H1 (cell line): Measurements from ENCODE around the gene CX3CR1. TPM values are rescaled to one million over a fixed set of nuclear protein-coding genes. Genes with fewer than 3 reads are reported as not detected.
A peak's percentile ranks its signal among the peaks of the same experiment; 100 is the strongest.

ENCODE experiments used
- CTCF ChIA-PET: fragments of 300-600 bp; sonication (Branson Sonifier 250); formaldehyde crosslinking; loops from one replicate; lab custom pipeline; 2021; ENCODE audit not compliant: partially characterized antibody; lab: Charles Lee
- POLR2A ChIA-PET: fragments of 300-600 bp; sonication (Branson Sonifier 250); formaldehyde crosslinking; loops from one replicate; lab custom pipeline; 2021; ENCODE audit warnings: inconsistent platforms; ENCODE audit not compliant: partially characterized antibody; lab: Charles Lee
- DNase-seq, 2 experiments: peaks; one replicate each; pipeline versions ENCODE4 v3.0.0 to v3.0.0-alpha.2; 2010 to 2022; ENCODE audit warnings: low spot score in 2 of 2, low read depth in 1 of 2, mixed read lengths in 1 of 2
- FAIRE-seq: peaks from 2 replicates; lab custom pipeline; 2011; peaks lifted over from hg19 to GRCh38; lab: Jason Lieb, UNC
- H2AFZ ChIP-seq: 2 replicates; pipeline ENCODE4 v1.8.1; 2012; ENCODE audit warnings: low read length, inconsistent platforms
- H2AK5ac ChIP-seq: 2 replicates; pipeline ENCODE4 v1.6.1; 2013; ENCODE audit warnings: low read depth, low read length
- H2BK120ac ChIP-seq: replicated peaks from 2 replicates; pipeline ENCODE3; 2013; ENCODE audit warnings: low read depth, low read length, inconsistent platforms
- H2BK12ac ChIP-seq: 2 replicates; pipeline ENCODE4 v1.6.1; 2013; ENCODE audit warnings: low read depth, low read length
- H2BK15ac ChIP-seq: 2 replicates; pipeline ENCODE4 v1.6.1; 2013; ENCODE audit warnings: low read length
- H2BK20ac ChIP-seq: 2 replicates; pipeline ENCODE4 v1.6.1; 2013; ENCODE audit warnings: low read length
- H2BK5ac ChIP-seq: 2 replicates; pipeline ENCODE4 v1.6.1; 2013; ENCODE audit warnings: low read depth, low read length
- H3K14ac ChIP-seq: 2 replicates; pipeline ENCODE4 v1.6.1; 2013; ENCODE audit warnings: inconsistent platforms; ENCODE audit not compliant: insufficient read length
- H3K18ac ChIP-seq: 2 replicates; pipeline ENCODE4 v1.6.1; 2013; ENCODE audit warnings: low read length; ENCODE audit errors: extremely low read depth
- H3K23ac ChIP-seq: 2 replicates; pipeline ENCODE4 v1.6.1; 2013; ENCODE audit warnings: inconsistent platforms; ENCODE audit not compliant: insufficient read length
- H3K23me2 ChIP-seq: 2 replicates; pipeline ENCODE4 v1.6.1; 2013; ENCODE audit warnings: low read depth, low read length
- H3K27ac ChIP-seq: 2 replicates; pipeline ENCODE4 v1.6.1; 2011; ENCODE audit warnings: low read depth, low read length, inconsistent platforms
- H3K27me3 ChIP-seq, 4 experiments: replicated peaks in 1 of 4; 1 replicate in 1 of 4; 2 replicates in 3 of 4; pipeline versions ENCODE4 v1.6.1 to v1.8.1; 2011 to 2013; ENCODE audit warnings: low read length in 3 of 4, mild to moderate bottlenecking in 3 of 4, inconsistent platforms in 2 of 4, mixed read lengths in 2 of 4, moderate library complexity in 1 of 4; ENCODE audit not compliant: control insufficient read depth in 3 of 4, insufficient read depth in 3 of 4; ENCODE audit errors: extremely low read depth in 1 of 4
- H3K36me3 ChIP-seq, 4 experiments: 2 replicates each; pipeline versions ENCODE4 v1.6.1 to v1.8.1; 2011 to 2013; ENCODE audit warnings: mild to moderate bottlenecking in 4 of 4, low read length in 3 of 4, moderate library complexity in 2 of 4, control low read depth in 1 of 4, inconsistent platforms in 1 of 4; ENCODE audit not compliant: insufficient read depth in 4 of 4, control insufficient read depth in 2 of 4
- H3K4ac ChIP-seq: replicated peaks from 2 replicates; pipeline ENCODE3; 2013; ENCODE audit warnings: low read length, low read depth, mixed read lengths, inconsistent platforms; ENCODE audit not compliant: insufficient read length
- H3K4me1 ChIP-seq, 4 experiments: replicated peaks in 1 of 4; 1 replicate in 1 of 4; 2 replicates in 3 of 4; pipeline versions ENCODE4 v1.6.1 to v1.8.1; 2011 to 2013; ENCODE audit warnings: low read length in 3 of 4, inconsistent platforms in 2 of 4, mixed read lengths in 1 of 4; ENCODE audit not compliant: insufficient read depth in 4 of 4, control insufficient read depth in 3 of 4
- H3K4me2 ChIP-seq, 2 experiments: 2 replicates each; pipeline versions ENCODE4 v1.6.1 to v1.8.1; 2011 to 2013; ENCODE audit warnings: low read depth in 2 of 2, low read length in 2 of 2, control low read depth in 1 of 2, inconsistent platforms in 1 of 2, mild to moderate bottlenecking in 1 of 2; ENCODE audit not compliant: insufficient read depth in 1 of 2
- H3K4me3 ChIP-seq, 4 experiments: fragments of 200-600, 300-600 bp in 1 of 4; sonication (generic), shearing (Covaris generic), sonication (Bioruptor Twin) in 1 of 4; 2 replicates each; pipeline versions ENCODE4 v1.5.1 to v1.8.1; 2011 to 2016; ENCODE audit warnings: low read length in 4 of 4, low read depth in 3 of 4, control low read depth in 2 of 4, inconsistent platforms in 2 of 4, mild to moderate bottlenecking in 2 of 4, mixed read lengths in 1 of 4, moderate library complexity in 1 of 4; ENCODE audit not compliant: insufficient read depth in 2 of 4; ENCODE audit errors: extremely low read depth in 1 of 4
- H3K56ac ChIP-seq: replicated peaks from 2 replicates; pipeline ENCODE3; 2013; ENCODE audit warnings: low read depth, mild to moderate bottlenecking, mixed read lengths, low read length, inconsistent platforms; ENCODE audit not compliant: insufficient read length
- H3K79me1 ChIP-seq: 2 replicates; pipeline ENCODE4 v1.6.1; 2013; ENCODE audit warnings: low read depth, low read length, control low read depth
- H3K79me2 ChIP-seq, 2 experiments: 2 replicates each; pipeline versions ENCODE4 v1.6.1 to v1.8.1; 2012 to 2013; ENCODE audit warnings: low read length in 2 of 2, mild to moderate bottlenecking in 2 of 2, inconsistent platforms in 1 of 2; ENCODE audit not compliant: insufficient read depth in 2 of 2, control insufficient read depth in 1 of 2
- H3K9ac ChIP-seq, 4 experiments: replicated peaks in 1 of 4; 1 replicate in 1 of 4; 2 replicates in 3 of 4; pipeline versions ENCODE4 v1.6.1 to v1.8.1; 2011 to 2013; ENCODE audit warnings: low read depth in 3 of 4, low read length in 3 of 4, control low read depth in 2 of 4, mild to moderate bottlenecking in 2 of 4, moderate library complexity in 2 of 4, inconsistent platforms in 1 of 4; ENCODE audit errors: extremely low read depth in 1 of 4
- H3K9me3 ChIP-seq, 2 experiments: 2 replicates each; pipeline versions ENCODE4 v1.6.1 to v1.8.1; 2012 to 2013; ENCODE audit warnings: mild to moderate bottlenecking in 2 of 2, moderate library complexity in 2 of 2, control low read depth in 1 of 2, inconsistent platforms in 1 of 2, low read depth in 1 of 2, low read length in 1 of 2, mixed read lengths in 1 of 2; ENCODE audit not compliant: insufficient read depth in 2 of 2
- H4K20me1 ChIP-seq, 2 experiments: replicated peaks in 1 of 2; 2 replicates each; pipeline versions ENCODE3 to v1.8.1; 2011 to 2013; ENCODE audit warnings: inconsistent platforms in 2 of 2, low read length in 2 of 2, mild to moderate bottlenecking in 1 of 2; ENCODE audit not compliant: insufficient read depth in 2 of 2, control insufficient read depth in 1 of 2
- H4K5ac ChIP-seq: 2 replicates; pipeline ENCODE4 v1.6.1; 2013; ENCODE audit warnings: low read length, low read depth, mixed read lengths, inconsistent platforms; ENCODE audit not compliant: insufficient read length
- H4K8ac ChIP-seq: 2 replicates; pipeline ENCODE4 v1.8.0; 2013; ENCODE audit warnings: mild to moderate bottlenecking, moderate library complexity, low read length, inconsistent platforms; ENCODE audit not compliant: insufficient read depth; ENCODE audit errors: extremely low read depth
- H4K91ac ChIP-seq: replicated peaks from 2 replicates; pipeline ENCODE3; 2013; ENCODE audit warnings: low read length, mixed read lengths, inconsistent platforms; ENCODE audit not compliant: insufficient read length
- CREB1 ChIP-seq: IDR thresholded peaks from 2 replicates; pipeline ENCODE4 v1.6.1; 2012; ENCODE audit warnings: inconsistent platforms
- KDM5A ChIP-seq: fragments of 200-600 bp; IDR thresholded peaks from 2 replicates; pipeline ENCODE4 v1.7.1; 2012; ENCODE audit warnings: mild to moderate bottlenecking, low read length, inconsistent platforms, mixed read lengths
- RAD21 ChIP-seq, 2 experiments: IDR thresholded peaks in 1 of 2; conservative IDR thresholded peaks in 1 of 2; 2 replicates each; pipeline ENCODE4 v1.6.1; 2011; ENCODE audit warnings: low read depth in 2 of 2, low read length in 2 of 2, improper control_type of control experiment in 1 of 2, inconsistent platforms in 1 of 2, mild to moderate bottlenecking in 1 of 2, moderate library complexity in 1 of 2
- SAP30 ChIP-seq: fragments of 300-600 bp; sonication (generic); IDR thresholded peaks from 2 replicates; pipeline ENCODE4 v1.7.1; 2012; ENCODE audit warnings: low read length, moderate library complexity, mild to moderate bottlenecking, inconsistent platforms; ENCODE audit not compliant: insufficient read depth, insufficient replicate concordance
- TCF12 ChIP-seq: IDR thresholded peaks from 2 replicates; pipeline ENCODE4 v1.6.1; 2011; ENCODE audit warnings: low read depth, mild to moderate bottlenecking, low read length
- YY1 ChIP-seq: IDR thresholded peaks from 2 replicates; pipeline ENCODE4 v1.6.1; 2011; ENCODE audit warnings: low read depth, mild to moderate bottlenecking, low read length
- WGBS, 2 experiments: shearing (Covaris generic) in 1 of 2; methylation state at CpG; one replicate each; pipeline versions ENCODE4 v1.1.6 to v1.1.7; 2013 to 2015; ENCODE audit warnings: low lambda C conversion rate in 2 of 2, mixed read lengths in 2 of 2, inconsistent platforms in 1 of 2, low coverage in 1 of 2, missing lambda C conversion rate in 1 of 2; ENCODE audit not compliant: insufficient replicate concordance in 2 of 2, insufficient coverage in 1 of 2, insufficient read length in 1 of 2; ENCODE audit errors: extremely low coverage in 1 of 2, missing lambda C conversion rate in 1 of 2; 5-methylcytosine and 5-hydroxymethylcytosine counted together
- polyA plus RNA-seq, 7 experiments: library from polyadenylated mRNA; depleted of rRNA in 3 of 7; stranded (reverse) in 5 of 7; unstranded in 2 of 7; fragments of >200 nt in 5 of 7; fragments of 200-250 nt in 2 of 7; gene quantifications; 1 replicate in 5 of 7; 2 replicates in 1 of 7; 4 replicates in 1 of 7; pipeline versions ENCODE4 v1.2.1 to v1.2.3, GENCODE V29; 2011 to 2013; ENCODE audit warnings: missing spikeins in 2 of 7, mixed read lengths in 2 of 7
- total RNA-seq: library from RNA; stranded (reverse); fragmentation: NEBNext Ultra II Directional; extraction: Animal tissue kit (Norgen Biotek cat#: 25700); gene quantifications from 2 replicates; pipeline ENCODE4 v1.2.1, GENCODE V29; 2021
- TF ChIP-seq, protein P1 (sequence below), 3 experiments: IDR thresholded peaks; 1 replicate in 2 of 3; 2 replicates in 1 of 3; pipeline versions ENCODE4 v1.5.1 to v1.6.1; 2011; ENCODE audit warnings: low read length in 3 of 3, mild to moderate bottlenecking in 3 of 3, inconsistent platforms in 2 of 3, low read depth in 1 of 3, moderate library complexity in 1 of 3; ENCODE audit not compliant: insufficient read depth in 1 of 3; ENCODE audit errors: control extremely low read depth in 1 of 3

The CX3CR1 gene
- total and polyA plus RNA-seq, 2 of the 8 experiments (the other 6 are each of a cell fraction or from before 2014, with no cell fraction given), result 0.08 TPM; not detected in 1

DNA sequence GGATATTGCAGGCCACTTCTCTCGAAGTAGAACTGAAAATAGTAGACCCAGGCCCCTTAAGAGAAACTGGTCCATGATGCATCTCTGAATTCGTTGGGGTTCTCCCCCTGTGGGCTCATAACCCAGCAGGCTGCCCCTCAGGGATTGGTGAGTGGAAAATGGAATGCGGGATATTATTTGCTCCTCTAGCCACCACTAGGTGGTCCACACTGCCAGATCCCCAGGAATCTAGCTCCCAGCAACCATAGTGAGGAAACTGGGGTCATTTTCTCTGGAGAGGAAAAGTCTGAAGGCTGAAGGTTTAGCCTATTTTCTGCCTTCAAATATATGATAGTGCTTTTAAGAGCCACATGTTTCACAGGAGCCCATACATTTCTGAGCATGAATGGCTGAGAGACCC lies 6.7 kb downstream of the CX3CR1 start:
- Histone ChIP-seq H3K79me2 (no peaks in the 10 kb centered on the region), H3K18ac (no peak overlapping the region), H3K4ac (no peak overlapping the region), H4K20me1 (no peaks in the 10 kb centered on the region), H2BK5ac (no peak overlapping the region), H3K4me3 (no peak overlapping the region), H3K79me1 (no peaks in the 10 kb centered on the region), H2AK5ac (no peak overlapping the region), H3K27me3 (no peaks in the 10 kb centered on the region), H3K4me2 (no peak overlapping the region), H4K91ac (no peak overlapping the region), H4K5ac (no peak overlapping the region), H3K23me2 (no peaks in the 10 kb centered on the region), H3K9ac (no peak overlapping the region), H3K56ac (no peak overlapping the region), H3K36me3 (no peaks in the 10 kb centered on the region), H3K27ac (no peak overlapping the region), H3K14ac (no peak overlapping the region), H2AFZ (no peak overlapping the region), H4K8ac (no peak overlapping the region), H3K9me3 (no peaks in the 10 kb centered on the region), H2BK12ac (no peak overlapping the region), H2BK20ac (no peak overlapping the region; the same call in 1 of the 2 replicates), H3K4me1 (peaks cover 0 to 3% (median 0%) of the 10 kb centered on the region in 4 experiments; a peak in 1 of 7 replicates), H2BK15ac (no peak overlapping the region), H2BK120ac (no peak overlapping the region), H3K23ac (no peak overlapping the region)
- ChIA-PET POLR2A (no interaction called here), CTCF (interaction anchor here (0.7 to 30.1 kb wide), 15 partner anchors 9 to 172 kb away, joined by 3 to 767 read pairs (median 4); partner anchors contain the start of gene XIRP1)
- peak in 1 of 2 experiments; percentile 18; a peak in 1 of 4 replicates for TF ChIP-seq RAD21 (IDR thresholded peaks at IDR 0.05 in 1 of 2, conservative IDR thresholded peaks at IDR 0.05 in 1 of 2; ENCODE audit: low read depth in 2 of 2, low read length in 2 of 2)
- TF ChIP-seq KDM5A, result no peak
- TF ChIP-seq, protein P1, sequence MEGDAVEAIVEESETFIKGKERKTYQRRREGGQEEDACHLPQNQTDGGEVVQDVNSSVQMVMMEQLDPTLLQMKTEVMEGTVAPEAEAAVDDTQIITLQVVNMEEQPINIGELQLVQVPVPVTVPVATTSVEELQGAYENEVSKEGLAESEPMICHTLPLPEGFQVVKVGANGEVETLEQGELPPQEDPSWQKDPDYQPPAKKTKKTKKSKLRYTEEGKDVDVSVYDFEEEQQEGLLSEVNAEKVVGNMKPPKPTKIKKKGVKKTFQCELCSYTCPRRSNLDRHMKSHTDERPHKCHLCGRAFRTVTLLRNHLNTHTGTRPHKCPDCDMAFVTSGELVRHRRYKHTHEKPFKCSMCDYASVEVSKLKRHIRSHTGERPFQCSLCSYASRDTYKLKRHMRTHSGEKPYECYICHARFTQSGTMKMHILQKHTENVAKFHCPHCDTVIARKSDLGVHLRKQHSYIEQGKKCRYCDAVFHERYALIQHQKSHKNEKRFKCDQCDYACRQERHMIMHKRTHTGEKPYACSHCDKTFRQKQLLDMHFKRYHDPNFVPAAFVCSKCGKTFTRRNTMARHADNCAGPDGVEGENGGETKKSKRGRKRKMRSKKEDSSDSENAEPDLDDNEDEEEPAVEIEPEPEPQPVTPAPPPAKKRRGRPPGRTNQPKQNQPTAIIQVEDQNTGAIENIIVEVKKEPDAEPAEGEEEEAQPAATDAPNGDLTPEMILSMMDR (IDR thresholded peaks at IDR 0.05; ENCODE audit: control extremely low read depth in 1 of 3, insufficient read depth in 1 of 3, low read depth in 1 of 3, low read length in 3 of 3), result peak; percentile 11 to 46 (median 31)
- TF ChIP-seq TCF12, result no peak
- no peak for TF ChIP-seq CREB1
- TF ChIP-seq SAP30, result no peak
- no peak for TF ChIP-seq YY1
- 73% methylated on average over 3 of the region's 3 CpGs; no CpG with 5 or more reads in 1 of the 2 experiments for WGBS, 2 experiments
- no peak for FAIRE-seq
- DNase-seq, result no peak
